Endothelial cell of umbilical vein (primary cell): ENCODE results near the gene ADGRG2. TPM values are rescaled to one million over a fixed set of nuclear protein-coding genes. Genes with fewer than 3 reads are reported as not detected.

Experiments
- BruUV-seq: library from RNA; stranded (reverse); fragments of 400-500 nt; replicated peaks from 2 replicates; lab custom pipeline; 2021; lab: Mats Ljungman, UMichigan
- CTCF ChIA-PET: fragments of 300-600, 350-600 bp; sonication (Branson Sonifier 250); formaldehyde crosslinking; loops from one replicate; lab custom pipeline; 2021; ENCODE audit warnings: antibody characterized with exemption, inconsistent platforms; lab: Charles Lee
- POLR2A ChIA-PET: fragments of 300-600, 350-600 bp; sonication (Branson Sonifier 250); formaldehyde crosslinking; loops from one replicate; lab custom pipeline; 2021; ENCODE audit warnings: antibody characterized with exemption, inconsistent platforms; lab: Charles Lee
- DNase-seq: peaks from one replicate; pipeline ENCODE4 v3.0.0-alpha.2; 2011; ENCODE audit warnings: low read depth, low spot score
- FAIRE-seq: peaks from 2 replicates; lab custom pipeline; 2011; peaks lifted over from hg19 to GRCh38; lab: Jason Lieb, UNC
- H2AFZ ChIP-seq: 2 replicates; pipeline ENCODE4 v1.6.0; 2012; ENCODE audit warnings: low read depth, low read length, control low read depth, inconsistent platforms
- H3K27ac ChIP-seq: 2 replicates; pipeline ENCODE4 v1.5.1; 2011; ENCODE audit warnings: low read depth, mild to moderate bottlenecking, control low read depth, low read length, moderate library complexity; ENCODE audit not compliant: insufficient read depth
- H3K27me3 ChIP-seq, 2 experiments: 2 replicates each; pipeline versions ENCODE4 v1.6.0 to v1.6.1; 2011; ENCODE audit warnings: low read length in 2 of 2, mixed read lengths in 1 of 2; ENCODE audit not compliant: control insufficient read depth in 2 of 2, insufficient read depth in 2 of 2
- H3K36me3 ChIP-seq, 2 experiments: 2 replicates in 1 of 2; 3 replicates in 1 of 2; pipeline ENCODE4 v1.5.1; 2011; ENCODE audit warnings: low read length in 2 of 2, mild to moderate bottlenecking in 1 of 2, moderate library complexity in 1 of 2; ENCODE audit not compliant: control insufficient read depth in 2 of 2, insufficient read depth in 2 of 2; ENCODE audit errors: extremely low read depth in 1 of 2
- H3K4me1 ChIP-seq: 3 replicates; pipeline ENCODE4 v1.5.1; 2011; ENCODE audit warnings: mild to moderate bottlenecking, low read length; ENCODE audit not compliant: control insufficient read depth, insufficient read depth; ENCODE audit errors: extremely low read depth
- H3K4me2 ChIP-seq: 2 replicates; pipeline ENCODE4 v1.6.1; 2011; ENCODE audit warnings: low read length, control low read depth, mixed read lengths; ENCODE audit not compliant: insufficient read depth
- H3K4me3 ChIP-seq, 3 experiments: fragments of 200-600 bp in 1 of 3; sonication (generic), shearing (Covaris generic) in 1 of 3; replicated peaks in 1 of 3; 2 replicates each; pipeline ENCODE4 v1.5.1; 2011 to 2016; ENCODE audit warnings: control low read depth in 3 of 3, low read length in 3 of 3, mild to moderate bottlenecking in 2 of 3, inconsistent platforms in 1 of 3, low read depth in 1 of 3, moderate library complexity in 1 of 3; ENCODE audit not compliant: insufficient read depth in 1 of 3
- H3K79me2 ChIP-seq: 2 replicates; pipeline ENCODE4 v1.6.0; 2012; ENCODE audit warnings: low read length, inconsistent platforms; ENCODE audit not compliant: control insufficient read depth, insufficient read depth
- H3K9ac ChIP-seq: replicated peaks from 2 replicates; pipeline ENCODE3; 2011; ENCODE audit warnings: low read length, control low read depth; ENCODE audit not compliant: insufficient read depth; ENCODE audit errors: extremely low read depth
- H3K9me1 ChIP-seq: replicated peaks from 3 replicates; pipeline ENCODE4 v1.6.0; 2011; ENCODE audit warnings: mild to moderate bottlenecking, low read length; ENCODE audit not compliant: control insufficient read depth, insufficient read depth; ENCODE audit errors: extremely low read depth
- H3K9me3 ChIP-seq: replicated peaks from 2 replicates; pipeline ENCODE4 v1.5.1; 2012; ENCODE audit warnings: low read length, inconsistent platforms; ENCODE audit not compliant: control insufficient read depth, insufficient read depth
- H4K20me1 ChIP-seq: replicated peaks from 2 replicates; pipeline ENCODE3; 2011; ENCODE audit warnings: mild to moderate bottlenecking, low read length; ENCODE audit not compliant: control insufficient read depth, insufficient read depth; ENCODE audit errors: extremely low read depth
- FOS ChIP-seq: IDR thresholded peaks from 2 replicates; pipeline ENCODE4 v1.6.1; 2011; ENCODE audit warnings: mild to moderate bottlenecking, low read length, moderate library complexity, borderline replicate concordance; ENCODE audit not compliant: insufficient read depth
- JUN ChIP-seq: IDR thresholded peaks from 2 replicates; pipeline ENCODE4 v1.6.1; 2011; ENCODE audit warnings: borderline replicate concordance, low read depth; ENCODE audit not compliant: insufficient read length, insufficient read depth
- MYC ChIP-seq: IDR thresholded peaks from one replicate; pipeline ENCODE4 v1.6.1; 2011; ENCODE audit warnings: mild to moderate bottlenecking, low read depth, low read length
- POLR2AphosphoS5 ChIP-seq: IDR thresholded peaks from 2 replicates; pipeline ENCODE4 v1.6.1; 2012; ENCODE audit warnings: low read depth, mild to moderate bottlenecking, control low read depth, low read length, moderate library complexity; ENCODE audit not compliant: insufficient read depth
- dilution Hi-C: fragments of 300-500 bp; cut with MboI; formaldehyde crosslinking; loops from one replicate; pipeline ENCODE4 v1.15.0; 2019; ENCODE audit warnings: low sequenced_read_pairs; ENCODE audit not compliant: extremely low pct_ligation_motif_present
- intact Hi-C: fragments of 100-400 bp; cut with micrococcal nuclease; formaldehyde crosslinking; loops from one replicate; pipeline ENCODE4 v1.10.0; 2022
- polyA plus RNA-seq, 4 experiments: library from polyadenylated mRNA; depleted of rRNA in 3 of 4; stranded (reverse) in 3 of 4; unstranded in 1 of 4; fragments of >200 nt; gene quantifications; 2 replicates each; pipeline versions ENCODE4 v1.2.1 to v1.2.3, GENCODE V29; 2011 to 2012; ENCODE audit warnings: missing spikeins in 1 of 4
- total RNA-seq: library from RNA; stranded (reverse); gene quantifications from 2 replicates; pipeline ENCODE4 v1.2.3, GENCODE V29; 2021
- TF ChIP-seq, protein P1 (sequence below), 2 donors: IDR thresholded peaks; 1 replicate in 1 of 2; 2 replicates in 1 of 2; pipeline ENCODE4 v1.5.1; 2011; ENCODE audit warnings: low read length in 2 of 2, mild to moderate bottlenecking in 2 of 2, moderate library complexity in 2 of 2, control low read depth in 1 of 2, inconsistent platforms in 1 of 2, low read depth in 1 of 2; ENCODE audit not compliant: insufficient read depth in 1 of 2; ENCODE audit errors: extremely low read depth in 1 of 2

Gene ADGRG2
- total and polyA plus RNA-seq, 2 donors (not counting 3 experiments of a cell fraction or from before 2014, with no cell fraction given): not detected

DNA sequence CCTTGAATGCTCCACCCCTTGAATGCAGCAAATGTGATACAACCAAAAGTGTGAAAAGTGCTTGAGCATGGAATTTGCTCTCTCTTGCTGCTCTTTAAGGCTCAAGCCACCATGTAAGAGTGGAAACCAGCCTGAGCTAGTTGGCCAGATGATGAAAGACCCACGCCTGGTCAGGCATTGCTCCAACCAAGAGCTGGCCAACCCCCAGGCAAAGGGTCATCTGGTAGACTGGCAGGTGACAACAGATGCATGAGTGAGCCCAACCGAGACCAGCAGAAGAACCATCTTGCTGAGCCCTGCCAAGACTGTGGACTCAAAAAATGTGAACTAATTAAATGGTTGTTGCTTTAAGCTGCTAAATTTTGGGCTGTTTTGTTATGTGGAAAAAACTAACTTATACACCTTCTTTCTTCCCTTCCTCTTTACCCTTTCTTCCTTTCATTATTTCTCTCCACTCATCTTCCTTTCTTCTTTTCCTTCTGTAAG lies 32.7 kb downstream of the ADGRG2 start:
- no peak overlapping the region for H3K27ac ChIP-seq
- H3K9me3 ChIP-seq: no peaks in the 10 kb centered on the region
- H3K4me1 ChIP-seq: no peaks in the 10 kb centered on the region
- DNase-seq (no peak), FAIRE-seq (no peak)
- no peak overlapping the region for H3K4me2 ChIP-seq
- H3K4me3 ChIP-seq: no peak overlapping the region
- H3K36me3 ChIP-seq: no peaks in the 10 kb centered on the region
- POLR2A ChIA-PET: no interaction called here
- no peak overlapping the region for H2AFZ ChIP-seq
- no TSS peak for BruUV-seq
- H3K79me2 ChIP-seq: no peaks in the 10 kb centered on the region
- H3K9me1 ChIP-seq: no peaks in the 10 kb centered on the region
- H4K20me1 ChIP-seq: no peaks in the 10 kb centered on the region
- intact Hi-C loops (no loop called here), dilution Hi-C loops (no loop called here)
- H3K9ac ChIP-seq: no peak overlapping the region
- TF ChIP-seq FOS: no peak
- no peak for TF ChIP-seq POLR2AphosphoS5
- no peak for TF ChIP-seq JUN
- TF ChIP-seq, protein P1, sequence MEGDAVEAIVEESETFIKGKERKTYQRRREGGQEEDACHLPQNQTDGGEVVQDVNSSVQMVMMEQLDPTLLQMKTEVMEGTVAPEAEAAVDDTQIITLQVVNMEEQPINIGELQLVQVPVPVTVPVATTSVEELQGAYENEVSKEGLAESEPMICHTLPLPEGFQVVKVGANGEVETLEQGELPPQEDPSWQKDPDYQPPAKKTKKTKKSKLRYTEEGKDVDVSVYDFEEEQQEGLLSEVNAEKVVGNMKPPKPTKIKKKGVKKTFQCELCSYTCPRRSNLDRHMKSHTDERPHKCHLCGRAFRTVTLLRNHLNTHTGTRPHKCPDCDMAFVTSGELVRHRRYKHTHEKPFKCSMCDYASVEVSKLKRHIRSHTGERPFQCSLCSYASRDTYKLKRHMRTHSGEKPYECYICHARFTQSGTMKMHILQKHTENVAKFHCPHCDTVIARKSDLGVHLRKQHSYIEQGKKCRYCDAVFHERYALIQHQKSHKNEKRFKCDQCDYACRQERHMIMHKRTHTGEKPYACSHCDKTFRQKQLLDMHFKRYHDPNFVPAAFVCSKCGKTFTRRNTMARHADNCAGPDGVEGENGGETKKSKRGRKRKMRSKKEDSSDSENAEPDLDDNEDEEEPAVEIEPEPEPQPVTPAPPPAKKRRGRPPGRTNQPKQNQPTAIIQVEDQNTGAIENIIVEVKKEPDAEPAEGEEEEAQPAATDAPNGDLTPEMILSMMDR (IDR thresholded peaks at IDR 0.05; ENCODE audit: extremely low read depth in 1 of 2, insufficient read depth in 1 of 2, low read depth in 1 of 2, low read length in 2 of 2): no peak
- no peak for TF ChIP-seq MYC
- CTCF ChIA-PET: no interaction called here
- H3K27me3 ChIP-seq: no peaks in the 10 kb centered on the region
